ENCODE results near the gene GSX1. TPM values are rescaled to one million over a fixed set of nuclear protein-coding genes. Genes with fewer than 3 reads are reported as not detected.

Gene GSX1
- total RNA-seq, 1 donor from 2014 or later, result not detected

DNA sequence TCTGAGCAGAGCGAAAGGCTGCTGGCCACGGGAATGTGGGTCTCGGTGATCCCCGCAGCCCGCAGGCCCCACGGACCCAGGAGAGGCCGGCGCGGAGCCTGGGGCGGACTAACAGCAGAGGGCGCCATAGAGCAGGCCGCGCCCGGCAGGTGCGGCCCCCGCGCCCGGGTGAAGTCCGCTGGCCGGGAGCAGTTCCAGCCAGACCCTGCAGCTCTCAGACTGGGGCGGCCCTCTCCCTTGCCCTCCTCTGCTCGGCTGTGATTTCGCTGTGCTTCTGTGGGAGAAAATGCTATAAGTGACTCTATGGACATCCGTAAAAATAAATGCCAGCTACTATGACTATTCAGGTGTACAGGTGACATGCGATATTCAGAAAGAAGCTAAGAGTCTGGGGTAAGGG is 37.7 kb downstream of the GSX1 start:
- peaks cover 10% of the 10 kb centered on the region for H3K4me1 ChIP-seq
- intact Hi-C loops (cut with DNase I), result no loop called here
- H3K27ac ChIP-seq, result no peak overlapping the region
- H3K9me3 ChIP-seq, result no peaks in the 10 kb centered on the region
- H3K27me3 ChIP-seq, result no peaks in the 10 kb centered on the region
- H3K36me3 ChIP-seq, result no peaks in the 10 kb centered on the region
- TF ChIP-seq POLR2AphosphoS5 (IDR thresholded peaks at IDR 0.05; ENCODE audit: insufficient read depth in 1 of 2, low read depth in 1 of 2) (no peak), POLR2A (IDR thresholded peaks at IDR 0.05) (no peak)
- TF ChIP-seq, protein P1, sequence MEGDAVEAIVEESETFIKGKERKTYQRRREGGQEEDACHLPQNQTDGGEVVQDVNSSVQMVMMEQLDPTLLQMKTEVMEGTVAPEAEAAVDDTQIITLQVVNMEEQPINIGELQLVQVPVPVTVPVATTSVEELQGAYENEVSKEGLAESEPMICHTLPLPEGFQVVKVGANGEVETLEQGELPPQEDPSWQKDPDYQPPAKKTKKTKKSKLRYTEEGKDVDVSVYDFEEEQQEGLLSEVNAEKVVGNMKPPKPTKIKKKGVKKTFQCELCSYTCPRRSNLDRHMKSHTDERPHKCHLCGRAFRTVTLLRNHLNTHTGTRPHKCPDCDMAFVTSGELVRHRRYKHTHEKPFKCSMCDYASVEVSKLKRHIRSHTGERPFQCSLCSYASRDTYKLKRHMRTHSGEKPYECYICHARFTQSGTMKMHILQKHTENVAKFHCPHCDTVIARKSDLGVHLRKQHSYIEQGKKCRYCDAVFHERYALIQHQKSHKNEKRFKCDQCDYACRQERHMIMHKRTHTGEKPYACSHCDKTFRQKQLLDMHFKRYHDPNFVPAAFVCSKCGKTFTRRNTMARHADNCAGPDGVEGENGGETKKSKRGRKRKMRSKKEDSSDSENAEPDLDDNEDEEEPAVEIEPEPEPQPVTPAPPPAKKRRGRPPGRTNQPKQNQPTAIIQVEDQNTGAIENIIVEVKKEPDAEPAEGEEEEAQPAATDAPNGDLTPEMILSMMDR (IDR thresholded peaks at IDR 0.05), result peak; percentile 42 to 82 (median 50)
- H3K4me3 ChIP-seq, result no peak overlapping the region
- DNase-seq (ENCODE audit: extremely low spot score in 2 of 2), result no peak

DNA sequence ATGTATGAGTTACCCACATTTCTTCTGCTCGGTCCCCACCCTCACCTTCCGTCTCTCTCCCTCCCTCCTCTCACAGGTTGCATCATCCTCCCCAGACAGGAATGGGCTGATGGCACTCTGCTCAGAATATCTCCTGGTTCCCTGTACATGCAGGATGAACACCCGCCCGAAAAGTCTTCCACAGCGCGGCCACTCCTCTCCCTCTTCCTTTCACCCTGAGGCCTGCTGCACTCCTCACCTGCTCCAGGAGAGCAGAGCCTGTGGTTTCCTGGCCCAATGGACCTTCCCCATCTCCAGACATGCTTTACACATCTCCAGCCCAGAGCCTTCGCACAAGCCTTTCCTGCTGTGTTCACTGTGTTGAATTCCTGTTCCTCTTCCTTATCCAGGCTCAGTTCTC is 40.9 kb downstream of the GSX1 start:
- Histone ChIP-seq H3K4me1 (peaks cover 6% of the 10 kb centered on the region), H3K9me3 (no peaks in the 10 kb centered on the region), H3K36me3 (no peaks in the 10 kb centered on the region), H3K27me3 (no peaks in the 10 kb centered on the region), H3K27ac (no peak overlapping the region), H3K4me3 (no peak overlapping the region)
- TF ChIP-seq POLR2A (IDR thresholded peaks at IDR 0.05) (no peak), POLR2AphosphoS5 (IDR thresholded peaks at IDR 0.05; ENCODE audit: insufficient read depth in 1 of 2, low read depth in 1 of 2) (no peak)
- TF ChIP-seq, protein P1 (IDR thresholded peaks at IDR 0.05), result no peak
- DNase-seq (ENCODE audit: extremely low spot score in 2 of 2), result no peak
- intact Hi-C loops (cut with DNase I), result no loop called here

DNA sequence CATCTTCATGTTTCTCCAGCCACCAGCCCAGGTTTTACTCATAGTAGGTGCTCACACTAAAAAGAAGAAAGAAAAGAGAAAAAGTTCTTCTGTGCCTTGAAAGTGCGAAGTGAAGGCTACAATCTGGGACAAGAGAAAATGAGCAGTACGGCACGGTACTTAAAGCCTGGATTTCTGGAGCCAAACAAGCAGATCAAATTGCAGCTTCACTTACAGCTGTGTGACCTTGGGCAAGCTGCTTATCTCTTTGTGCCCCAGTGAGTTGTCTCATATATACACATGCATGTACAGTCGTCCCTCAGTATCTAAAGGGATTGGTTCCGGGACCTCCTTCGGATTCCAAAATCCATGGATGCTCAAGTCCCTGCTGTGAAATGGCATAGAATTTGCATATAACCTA is 41.8 kb downstream of the GSX1 start:
- H3K27me3 ChIP-seq, result no peaks in the 10 kb centered on the region
- intact Hi-C loops (cut with DNase I), result no loop called here
- no peak for DNase-seq (ENCODE audit: extremely low spot score in 2 of 2)
- no peaks in the 10 kb centered on the region for H3K9me3 ChIP-seq
- no peak overlapping the region for H3K4me3 ChIP-seq
- H3K27ac ChIP-seq, result no peak overlapping the region
- TF ChIP-seq, protein P1 (IDR thresholded peaks at IDR 0.05), result no peak
- TF ChIP-seq POLR2AphosphoS5 (IDR thresholded peaks at IDR 0.05; ENCODE audit: insufficient read depth in 1 of 2, low read depth in 1 of 2) (no peak), POLR2A (IDR thresholded peaks at IDR 0.05) (no peak)
- no peaks in the 10 kb centered on the region for H3K36me3 ChIP-seq
- peaks cover 6% of the 10 kb centered on the region for H3K4me1 ChIP-seq

DNA sequence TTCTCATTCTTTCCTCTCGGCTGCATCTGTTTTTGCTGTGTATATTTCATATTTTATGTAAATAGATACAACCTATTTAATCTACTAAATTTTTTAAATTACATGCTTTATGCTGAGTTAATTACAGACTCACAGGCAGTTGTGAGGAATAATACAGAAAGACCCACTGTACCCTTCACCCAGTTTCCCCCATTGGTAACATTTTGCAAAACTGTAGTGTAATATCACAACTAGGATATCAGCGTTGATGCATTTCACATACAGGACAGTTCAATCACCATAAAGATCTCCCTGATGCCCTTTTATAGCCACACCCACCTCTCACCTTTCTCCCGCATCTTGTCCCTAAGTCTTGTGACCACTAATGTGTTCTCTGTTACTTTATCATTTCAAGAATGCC is 43.5 kb downstream of the GSX1 start:
- TF ChIP-seq POLR2AphosphoS5 (IDR thresholded peaks at IDR 0.05; ENCODE audit: insufficient read depth in 1 of 2, low read depth in 1 of 2) (no peak), POLR2A (IDR thresholded peaks at IDR 0.05) (no peak)
- TF ChIP-seq, protein P1 (IDR thresholded peaks at IDR 0.05), result no peak
- no peak overlapping the region for H3K4me3 ChIP-seq
- no peak for DNase-seq (ENCODE audit: extremely low spot score in 2 of 2)
- H3K9me3 ChIP-seq, result no peaks in the 10 kb centered on the region
- no peaks in the 10 kb centered on the region for H3K4me1 ChIP-seq
- H3K27ac ChIP-seq, result no peak overlapping the region
- intact Hi-C loops (cut with DNase I), result no loop called here
- H3K27me3 ChIP-seq, result no peaks in the 10 kb centered on the region
- no peaks in the 10 kb centered on the region for H3K36me3 ChIP-seq

DNA sequence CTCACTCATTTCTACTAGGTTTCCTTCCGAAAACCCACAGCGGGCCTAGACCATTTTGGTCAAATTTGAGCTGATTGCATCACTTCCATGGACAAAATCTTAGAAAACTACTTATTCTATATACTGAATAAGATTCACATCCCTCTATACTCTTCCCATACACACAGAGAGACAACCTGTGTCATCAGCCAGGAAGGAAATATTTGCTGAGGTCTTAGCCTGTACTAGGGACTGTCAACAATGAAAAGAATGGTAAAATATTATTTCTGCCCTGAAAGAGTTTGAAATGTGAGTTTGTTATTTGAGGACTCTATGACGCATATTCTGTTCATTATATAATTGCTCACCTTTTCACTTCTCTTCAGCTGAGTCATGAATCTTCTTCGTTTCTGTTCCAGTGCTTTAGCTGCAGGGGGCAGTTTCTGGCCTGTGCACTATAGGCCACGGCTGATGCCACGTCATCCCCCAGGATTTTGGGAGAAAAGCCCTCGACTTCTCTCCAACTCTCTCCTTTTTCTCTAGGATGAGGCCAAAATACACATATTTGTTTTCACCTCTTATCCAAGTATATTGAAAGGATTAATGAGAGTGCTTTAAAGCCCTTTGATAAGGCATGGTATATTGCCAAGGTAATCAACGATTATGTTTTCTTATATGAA is 47.7 kb downstream of the GSX1 start:
- Histone ChIP-seq H3K27ac (no peak overlapping the region), H3K27me3 (no peaks in the 10 kb centered on the region), H3K36me3 (no peaks in the 10 kb centered on the region), H3K4me1 (no peaks in the 10 kb centered on the region), H3K4me3 (no peak overlapping the region), H3K9me3 (no peaks in the 10 kb centered on the region)
- intact Hi-C loops (cut with DNase I), result no loop called here
- TF ChIP-seq, protein P1 (IDR thresholded peaks at IDR 0.05), result no peak
- no peak for TF ChIP-seq POLR2A (IDR thresholded peaks at IDR 0.05)
- TF ChIP-seq POLR2AphosphoS5 (IDR thresholded peaks at IDR 0.05; ENCODE audit: insufficient read depth in 1 of 2, low read depth in 1 of 2), result no peak
- DNase-seq (ENCODE audit: extremely low spot score in 2 of 2), result peak in 1 of 2 donors; percentile 1
